Stimulated activated CD8-positive, alpha-beta memory T cell treated with anti-CD3 and anti-CD28 coated beads, Interleukin-12 subunit alpha, Interleukin-12 subunit beta, amount 100 ng/mL, for 4 hours (primary cell): ENCODE results near the gene C2.
A peak's percentile ranks its signal among the peaks of the same experiment; 100 is the strongest.
"Not testable (repeated sequence)": the region's sequence is repeated elsewhere in the genome, so short reads cannot be mapped to it uniquely, and the experiment has no call there.

Source experiments
- DNase-seq: peaks from one replicate; pipeline ENCODE4 v3.0.0-alpha.2; 2020; ENCODE audit warnings: low read depth

C2 gene

GRCh38 chr6:31899215-31899614 lies 28.3 kb upstream of the C2 start:
- DNase-seq: no peak

- DNase-seq: no peak
These were observed 27.4 kb upstream of the C2 start for GRCh38 chr6:31899882-31900722.

- no peak for DNase-seq
These were observed 26.6 kb upstream of the C2 start for GRCh38 chr6:31900917-31901414.

- peak; percentile 56 for DNase-seq
These were observed 26.0 kb upstream of the C2 start for GRCh38 chr6:31901415-31901952.

GRCh38 chr6:31901953-31902643 lies 25.4 kb upstream of the C2 start, which contains the start of gene ZBTB12:
ZBTB12 (minus strand) TSS chr6:31902086; CDS start chr6:31901305, 781 bp downstream.
- DNase-seq: peak; percentile 81

- DNase-seq: no peak
These were observed 23.6 kb upstream of the C2 start for GRCh38 chr6:31903957-31904356.

GRCh38 chr6:31905041-31905440 lies 22.5 kb upstream of the C2 start:
- DNase-seq: no peak

DNA sequence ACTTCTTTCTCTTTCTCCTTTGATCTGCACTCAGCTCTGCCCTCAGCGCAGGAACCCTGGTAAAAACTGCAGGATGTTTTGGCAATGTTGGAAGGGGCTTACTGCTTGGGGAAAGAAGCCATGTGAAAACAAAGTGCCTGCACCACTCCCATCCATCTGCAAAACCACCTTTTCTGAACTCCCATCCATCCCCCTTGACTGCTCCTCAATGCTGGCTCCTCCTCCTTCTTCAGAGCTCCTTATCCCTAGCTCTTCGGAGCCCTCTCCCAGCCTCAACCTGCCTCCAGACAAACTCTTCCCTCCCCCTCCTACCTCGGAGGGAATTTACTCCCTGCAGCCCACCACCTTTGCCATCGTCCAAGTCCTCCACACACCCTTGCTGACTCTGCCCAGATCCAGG lies 21.4 kb upstream of the C2 start:
- no peak for DNase-seq

GRCh38 chr6:31906727-31907126 lies 20.8 kb upstream of the C2 start:
- not testable (repeated sequence) for DNase-seq

DNA sequence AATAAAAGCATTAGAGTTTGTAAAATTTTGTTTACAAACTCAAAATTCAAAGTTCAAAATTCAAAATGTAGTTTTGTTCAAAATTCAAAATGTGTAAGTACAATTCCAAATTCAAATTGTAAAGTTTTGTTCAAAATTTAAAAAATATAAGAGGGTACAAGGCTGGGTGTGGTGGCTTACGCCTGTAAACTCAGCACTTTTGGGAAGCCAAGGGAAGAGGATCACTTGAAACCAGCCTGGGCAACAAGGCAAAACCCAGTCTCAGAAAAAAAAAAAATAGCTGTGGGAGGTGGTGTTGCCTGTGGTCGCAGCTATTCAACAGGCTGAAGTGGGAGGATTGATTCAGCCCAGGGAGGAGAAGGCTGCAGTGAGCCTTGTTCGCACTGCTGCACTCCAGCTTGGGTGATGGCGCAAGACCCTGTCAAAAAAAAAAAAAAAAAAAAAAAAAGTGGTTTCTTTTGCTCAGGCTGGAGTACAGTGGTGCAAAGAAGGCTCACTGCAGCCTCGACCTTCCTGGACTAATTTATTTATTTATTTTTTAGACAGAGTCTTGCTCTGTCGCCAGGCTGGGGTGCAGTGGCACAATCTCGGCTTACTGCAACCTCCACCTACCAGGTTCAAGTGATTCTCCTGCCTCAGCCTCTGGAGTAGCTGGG lies 20.2 kb upstream of the C2 start:
- no peak for DNase-seq

DNA sequence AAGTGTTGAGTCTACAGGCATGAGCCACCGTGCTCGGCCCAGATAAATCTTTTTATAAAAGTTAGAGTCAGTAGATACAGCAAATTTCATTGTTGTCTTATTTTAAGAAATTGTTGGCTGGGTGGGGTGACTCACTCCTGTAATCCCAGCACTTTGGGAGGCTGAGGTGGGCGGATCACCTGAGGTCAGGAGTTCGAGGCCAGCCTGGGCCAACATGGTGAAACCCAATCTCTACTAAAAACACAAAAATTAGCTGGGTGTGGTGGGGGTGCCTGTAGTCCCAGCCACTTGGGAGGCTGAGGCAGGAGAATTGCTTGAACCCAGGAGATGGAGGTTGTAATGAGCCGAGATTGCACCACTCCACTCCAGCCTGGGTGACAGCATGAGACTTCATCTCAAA lies 19.3 kb upstream of the C2 start:
- DNase-seq: not testable (repeated sequence)

GRCh38 chr6:31908791-31909190 lies 18.7 kb upstream of the C2 start:
- no peak for DNase-seq

GRCh38 chr6:31909298-31909697 lies 18.2 kb upstream of the C2 start:
- DNase-seq: not testable (repeated sequence)

- no peak for DNase-seq
These were observed 15.5 kb upstream of the C2 start for GRCh38 chr6:31911826-31912585.

GRCh38 chr6:31915351-31915750 lies 12.2 kb upstream of the C2 start:
- DNase-seq: no peak

DNA sequence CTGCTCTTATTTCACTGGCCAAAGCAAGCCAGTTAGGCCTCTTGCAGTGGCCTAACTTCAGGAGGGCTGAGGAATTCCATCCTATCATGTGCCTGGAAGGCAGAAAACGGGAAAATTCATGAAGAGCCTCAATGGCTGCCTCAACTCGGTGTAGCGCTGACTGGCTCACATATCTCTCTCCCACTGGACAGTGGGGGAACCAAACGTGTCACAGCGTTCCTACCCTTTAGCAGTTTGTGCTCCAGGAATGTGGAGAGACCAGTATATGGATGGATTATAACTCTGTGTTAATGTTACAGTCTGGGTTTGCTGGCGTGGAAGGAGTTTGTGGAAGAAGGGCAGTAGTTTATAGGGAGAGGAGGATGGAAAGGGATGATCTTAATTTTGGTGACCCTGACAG lies 11.8 kb upstream of the C2 start:
- DNase-seq: no peak

- no peak for DNase-seq
These were observed 9.3 kb upstream of the C2 start for GRCh38 chr6:31918069-31918720.

DNA sequence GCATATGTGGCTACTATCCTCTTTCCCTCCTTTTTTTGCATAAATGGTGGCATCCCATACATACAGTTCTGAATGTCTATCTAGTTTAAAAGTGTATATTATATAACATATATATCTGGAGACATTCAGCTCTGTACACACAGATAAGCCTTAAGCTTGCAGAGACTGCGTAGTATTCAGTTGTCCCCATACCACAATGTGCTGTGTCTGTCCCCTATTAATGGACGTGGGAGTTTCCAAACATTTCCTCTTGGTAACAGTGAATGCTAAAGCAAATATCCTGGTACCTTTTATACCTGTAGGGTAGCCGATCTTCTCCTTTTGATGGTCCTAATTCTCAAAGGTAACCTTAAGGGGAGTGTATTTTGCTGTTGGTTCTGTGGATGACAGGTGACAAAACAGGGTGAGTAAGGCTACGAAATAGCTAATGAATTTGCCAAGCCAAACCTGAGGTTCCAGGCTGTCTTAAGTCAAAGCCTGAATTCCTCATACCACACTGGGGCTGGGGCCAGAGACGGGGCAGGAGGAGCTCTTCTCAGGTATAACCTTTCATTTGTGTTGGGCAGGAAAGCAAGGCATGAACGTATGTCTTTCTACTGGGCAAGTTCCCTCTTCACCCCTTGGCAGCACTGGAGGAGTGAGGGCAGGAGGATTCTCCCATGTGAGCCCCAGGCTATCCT lies 7.8 kb upstream of the C2 start:
- DNase-seq: no peak

- no peak for DNase-seq
These were observed 6.7 kb upstream of the C2 start for GRCh38 chr6:31920811-31921210.

DNA sequence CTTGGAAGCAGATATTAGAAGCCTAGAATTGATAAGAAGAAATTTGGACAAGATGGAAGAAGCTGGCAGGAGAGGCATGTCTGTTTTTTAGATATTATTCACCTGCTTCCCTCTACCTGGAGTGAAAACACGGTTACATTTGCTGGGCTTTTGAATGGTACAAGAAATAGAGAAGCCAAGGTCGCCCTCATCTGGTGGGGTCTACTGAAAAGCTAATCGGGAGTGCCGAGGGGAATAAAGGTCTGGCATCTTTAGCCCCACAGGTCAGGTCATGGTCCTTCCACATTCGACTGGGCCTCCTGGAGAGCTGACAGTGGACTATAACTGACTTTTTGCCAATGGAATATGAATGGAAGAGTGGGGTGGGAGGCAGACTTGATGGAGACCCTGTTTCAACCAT lies 4.6 kb upstream of the C2 start:
- no peak for DNase-seq
